LNCaP clone FGC (cell line): Measurements from ENCODE around the gene DOK5.

Experiments
- DNase-seq: peaks from one replicate; pipeline ENCODE4 v3.0.0-alpha.2; 2011; ENCODE audit warnings: low read depth
- H3K4me3 ChIP-seq: 2 replicates; pipeline ENCODE4 v1.5.1; 2011; ENCODE audit warnings: mild to moderate bottlenecking, low read depth, low read length, control low read depth
- TF ChIP-seq, protein P1 (sequence below): IDR thresholded peaks from 2 replicates; pipeline ENCODE4 v1.5.1; 2012; ENCODE audit warnings: mild to moderate bottlenecking; ENCODE audit not compliant: control insufficient read depth, insufficient read depth; ENCODE audit errors: extremely low read depth

Gene DOK5

GRCh38 chr20:54636575-54636974, 161.2 kb downstream of the DOK5 start:
- H3K4me3 ChIP-seq, result no peak overlapping the region
- TF ChIP-seq, protein P1, sequence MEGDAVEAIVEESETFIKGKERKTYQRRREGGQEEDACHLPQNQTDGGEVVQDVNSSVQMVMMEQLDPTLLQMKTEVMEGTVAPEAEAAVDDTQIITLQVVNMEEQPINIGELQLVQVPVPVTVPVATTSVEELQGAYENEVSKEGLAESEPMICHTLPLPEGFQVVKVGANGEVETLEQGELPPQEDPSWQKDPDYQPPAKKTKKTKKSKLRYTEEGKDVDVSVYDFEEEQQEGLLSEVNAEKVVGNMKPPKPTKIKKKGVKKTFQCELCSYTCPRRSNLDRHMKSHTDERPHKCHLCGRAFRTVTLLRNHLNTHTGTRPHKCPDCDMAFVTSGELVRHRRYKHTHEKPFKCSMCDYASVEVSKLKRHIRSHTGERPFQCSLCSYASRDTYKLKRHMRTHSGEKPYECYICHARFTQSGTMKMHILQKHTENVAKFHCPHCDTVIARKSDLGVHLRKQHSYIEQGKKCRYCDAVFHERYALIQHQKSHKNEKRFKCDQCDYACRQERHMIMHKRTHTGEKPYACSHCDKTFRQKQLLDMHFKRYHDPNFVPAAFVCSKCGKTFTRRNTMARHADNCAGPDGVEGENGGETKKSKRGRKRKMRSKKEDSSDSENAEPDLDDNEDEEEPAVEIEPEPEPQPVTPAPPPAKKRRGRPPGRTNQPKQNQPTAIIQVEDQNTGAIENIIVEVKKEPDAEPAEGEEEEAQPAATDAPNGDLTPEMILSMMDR, result no peak
- no peak for DNase-seq

DNA sequence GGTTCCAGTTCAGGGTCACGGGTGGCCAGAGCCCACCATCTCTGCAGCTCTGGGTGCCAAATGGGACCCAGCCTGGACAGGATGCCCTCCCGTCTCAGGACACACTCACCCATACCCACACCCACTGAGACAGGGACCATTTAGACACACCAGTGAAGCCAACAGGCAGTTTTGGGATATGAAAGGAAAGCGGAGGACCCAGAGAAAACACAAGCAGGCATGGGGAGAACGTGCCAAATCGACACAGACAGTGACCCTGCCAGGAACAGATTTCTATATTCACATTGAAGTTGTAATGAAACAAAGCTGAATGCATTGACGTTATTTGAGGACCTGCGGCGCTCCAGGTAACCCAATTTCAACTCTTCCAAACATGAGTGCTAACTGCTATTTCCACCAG, 164.5 kb downstream of the DOK5 start:
- TF ChIP-seq, protein P1, result no peak
- no peak overlapping the region for H3K4me3 ChIP-seq
- DNase-seq, result no peak

GRCh38 chr20:54640800-54641199, 165.4 kb downstream of the DOK5 start:
- no peak overlapping the region for H3K4me3 ChIP-seq
- TF ChIP-seq, protein P1, result no peak
- DNase-seq, result no peak

- DNase-seq, result no peak
- H3K4me3 ChIP-seq, result no peak overlapping the region
- TF ChIP-seq, protein P1, result no peak
These were observed 167.7 kb downstream of the DOK5 start for GRCh38 chr20:54642864-54643667.

GRCh38 chr20:54643761-54644160, 168.4 kb downstream of the DOK5 start:
- TF ChIP-seq, protein P1, result no peak
- DNase-seq, result no peak
- no peak overlapping the region for H3K4me3 ChIP-seq

DNA sequence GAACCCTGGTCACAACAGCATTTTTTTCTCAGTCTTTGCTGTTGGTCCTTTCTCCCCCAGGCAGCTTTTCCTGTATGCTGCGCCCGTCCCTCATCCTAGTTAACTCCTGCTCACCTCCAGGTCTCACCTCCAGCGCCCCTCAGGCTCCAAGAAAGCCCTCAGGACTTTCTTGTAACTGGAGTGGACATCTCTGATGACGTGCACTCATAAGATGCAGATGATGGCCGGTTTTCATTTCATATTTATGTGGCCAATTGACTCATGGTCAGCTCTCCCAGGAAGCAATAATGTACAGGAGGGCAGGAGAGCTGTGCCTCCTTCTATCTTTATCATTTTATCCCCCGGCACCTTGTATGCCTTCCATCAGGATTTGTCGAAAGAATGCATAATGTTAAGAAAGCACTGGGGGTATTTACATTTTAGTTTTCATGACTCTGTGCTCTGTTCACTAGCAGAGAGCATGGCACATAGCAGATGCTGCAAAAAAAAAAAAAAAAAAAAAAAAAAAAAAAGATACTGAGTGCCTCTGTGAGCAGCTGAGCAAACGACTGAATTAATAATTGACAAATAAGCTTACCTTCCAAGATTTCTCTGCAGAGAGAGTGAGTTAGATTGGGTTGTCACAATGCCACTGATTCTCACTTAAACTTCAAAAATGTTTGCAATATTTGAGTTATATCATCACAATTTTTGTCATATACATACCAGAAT, 170.2 kb downstream of the DOK5 start:
- H3K4me3 ChIP-seq, result no peak overlapping the region
- no peak for DNase-seq

More for the DNA sequence above, 170.2 kb downstream of the DOK5 start:
- TF ChIP-seq, protein P1, result no peak
